NT2/D1 (cell line): ENCODE measurements around the gene SRPK1.
"Not testable (repeated sequence)": the region's sequence is repeated elsewhere in the genome, so short reads cannot be mapped to it uniquely, and the experiment has no call there.

Experiments
- SUZ12 ChIP-seq: IDR thresholded peaks from 2 replicates; pipeline ENCODE4 v1.6.1; 2011; ENCODE audit not compliant: insufficient read length, insufficient read depth; ENCODE audit errors: extremely low read depth
- YY1 ChIP-seq: IDR thresholded peaks from 2 replicates; pipeline ENCODE4 v1.6.1; 2011; ENCODE audit not compliant: insufficient read length, insufficient read depth
- ZNF274 ChIP-seq: IDR thresholded peaks from 2 replicates; pipeline ENCODE4 v1.6.1; 2011; ENCODE audit warnings: mild to moderate bottlenecking, low read depth, low read length

DNA sequence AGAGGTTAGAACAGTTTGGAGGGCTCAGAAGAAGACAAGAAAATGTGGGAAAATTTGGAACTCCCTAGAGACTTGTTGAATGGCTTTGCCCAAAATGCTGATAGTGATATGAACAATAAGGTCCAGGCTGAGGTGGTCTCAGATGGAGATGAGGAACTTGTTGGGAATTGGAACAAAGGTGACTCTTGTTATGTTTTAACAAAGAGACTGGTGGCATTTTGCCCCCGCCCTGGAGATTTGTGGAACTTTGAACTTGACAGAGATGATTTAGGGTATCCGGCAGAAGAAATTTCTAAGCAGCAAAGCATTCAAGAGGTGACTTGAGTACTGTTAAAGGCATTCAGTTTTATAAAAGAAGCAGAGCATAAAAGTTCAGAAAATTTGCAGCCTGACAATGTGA is 19.1 kb upstream of the SRPK1 start:
- TF ChIP-seq ZNF274, YY1, SUZ12: not testable (repeated sequence)
